WTC11 (cell line): ENCODE results near the gene NEO1. TPM values are rescaled to one million over a fixed set of nuclear protein-coding genes. Genes with fewer than 3 reads are reported as not detected.

Source experiments
- ATAC-seq: fragments of 200-7000 bp; cut with Tn5 transposase; 2 replicates; pipeline ENCODE4 v1.10.0; 2021; ENCODE audit warnings: mild to moderate bottlenecking, moderate library complexity
- CTCF ChIA-PET: fragments of 300-600 bp; sonication (Branson Sonifier 250); formaldehyde crosslinking; loops from one replicate; lab custom pipeline; 2021; ENCODE audit warnings: antibody characterized with exemption; lab: Charles Lee
- POLR2A ChIA-PET: fragments of 350-600 bp; sonication (Branson Sonifier 250); formaldehyde crosslinking; loops from one replicate; lab custom pipeline; 2021; ENCODE audit warnings: antibody characterized with exemption; lab: Charles Lee
- DNase-seq: peaks from one replicate; pipeline ENCODE4 v3.0.0; 2021; ENCODE audit warnings: low spot score
- H3K27ac Mint-ChIP-seq: 2 replicates; pipeline ENCODE4 v1.8.0; 2021; ENCODE audit warnings: mixed read lengths
- H3K27me3 Mint-ChIP-seq: 2 replicates; pipeline ENCODE4 v1.8.0; 2021; ENCODE audit warnings: low read depth, mild to moderate bottlenecking, moderate library complexity, mixed read lengths
- H3K36me3 Mint-ChIP-seq: 2 replicates; pipeline ENCODE4 v1.8.0; 2021; ENCODE audit warnings: mixed read lengths
- H3K4me1 Mint-ChIP-seq: 2 replicates; pipeline ENCODE4 v1.8.0; 2022; ENCODE audit warnings: mixed read lengths
- H3K4me3 Mint-ChIP-seq: 2 replicates; pipeline ENCODE4 v1.8.0; 2021; ENCODE audit warnings: mild to moderate bottlenecking, moderate library complexity, mixed read lengths
- H3K9me3 Mint-ChIP-seq: 2 replicates; pipeline ENCODE4 v1.8.0; 2021; ENCODE audit warnings: mixed read lengths
- EMX1 ChIP-seq: fragments of 250-450 bp; sonication (Bioruptor Pico); IDR thresholded peaks from 2 replicates; pipeline ENCODE4 v1.8.0; 2021; ENCODE audit warnings: mild to moderate bottlenecking
- GABPB1 ChIP-seq: sonication (generic); formaldehyde crosslinking; IDR thresholded peaks from 2 replicates; pipeline ENCODE4 v1.8.1; 2023; ENCODE audit warnings: mild to moderate bottlenecking, missing genetic modification reagents
- GTF2I ChIP-seq: fragments of 250-450 bp; sonication (Bioruptor Pico); conservative IDR thresholded peaks from 2 replicates; pipeline ENCODE4 v1.4.0; 2021; ENCODE audit warnings: mild to moderate bottlenecking
- NFE2L1 ChIP-seq: sonication (generic); formaldehyde crosslinking; IDR thresholded peaks from 2 replicates; pipeline ENCODE4 v1.8.1; 2023; ENCODE audit warnings: missing genetic modification reagents
- NFYB ChIP-seq: sonication (generic); formaldehyde crosslinking; conservative IDR thresholded peaks from 2 replicates; pipeline ENCODE4 v1.8.0; 2022; ENCODE audit warnings: low read depth, missing genetic modification reagents
- RORB ChIP-seq: fragments of 250-450 bp; sonication (Bioruptor Pico); IDR thresholded peaks from 2 replicates; pipeline ENCODE4 v1.9.0; 2021; ENCODE audit warnings: mild to moderate bottlenecking
- SMAD3 ChIP-seq: sonication (generic); formaldehyde crosslinking; IDR thresholded peaks from 2 replicates; pipeline ENCODE4 v1.8.0; 2022; ENCODE audit warnings: missing genetic modification reagents, mild to moderate bottlenecking, borderline replicate concordance
- ZNF219 ChIP-seq: sonication (generic); formaldehyde crosslinking; IDR thresholded peaks from 2 replicates; pipeline ENCODE4 v1.8.0; 2023; ENCODE audit warnings: missing genetic modification reagents, mild to moderate bottlenecking, borderline replicate concordance
- ZNF263 ChIP-seq: sonication (generic); formaldehyde crosslinking; IDR thresholded peaks from 2 replicates; pipeline ENCODE4 v1.8.1; 2022; ENCODE audit warnings: low read depth, mild to moderate bottlenecking, moderate library complexity, missing genetic modification reagents
- ZNF317 ChIP-seq: sonication (generic); formaldehyde crosslinking; IDR thresholded peaks from 2 replicates; pipeline ENCODE4 v1.8.1; 2023; ENCODE audit warnings: low read depth, mild to moderate bottlenecking, moderate library complexity, missing genetic modification reagents, borderline replicate concordance
- ZNF416 ChIP-seq: fragments of 250-450 bp; sonication (Bioruptor Pico); IDR thresholded peaks from 2 replicates; pipeline ENCODE4 v1.9.0; 2021; ENCODE audit warnings: mild to moderate bottlenecking, inconsistent platforms
- total RNA-seq: library from RNA; stranded (reverse); gene quantifications from 3 replicates; pipeline ENCODE4 v1.2.3, GENCODE V29; 2021
- TF ChIP-seq, protein P1 (sequence below): sonication (generic); formaldehyde crosslinking; IDR thresholded peaks from 2 replicates; pipeline ENCODE4 v1.8.1; 2022; ENCODE audit warnings: mild to moderate bottlenecking, missing genetic modification reagents, moderate library complexity, borderline replicate concordance
- TF ChIP-seq, protein P2 (sequence below): fragments of 250-450 bp; sonication (Bioruptor Pico); IDR thresholded peaks from 2 replicates; pipeline ENCODE4 v1.9.0; 2021; ENCODE audit warnings: mild to moderate bottlenecking
- TF ChIP-seq, protein P3 (sequence below): fragments of 250-450 bp; sonication (Bioruptor Pico); conservative IDR thresholded peaks from 2 replicates; pipeline ENCODE4 v1.9.0; 2021; ENCODE audit warnings: mild to moderate bottlenecking
- TF ChIP-seq, protein P4 (sequence below): fragments of 250-450 bp; sonication (Bioruptor Pico); IDR thresholded peaks from 2 replicates; pipeline ENCODE4 v1.9.0; 2021; ENCODE audit warnings: moderate library complexity, mild to moderate bottlenecking, inconsistent platforms, borderline replicate concordance

NEO1 gene
- total RNA-seq, 1 experiment from 2014 or later = 37.1 TPM

DNA sequence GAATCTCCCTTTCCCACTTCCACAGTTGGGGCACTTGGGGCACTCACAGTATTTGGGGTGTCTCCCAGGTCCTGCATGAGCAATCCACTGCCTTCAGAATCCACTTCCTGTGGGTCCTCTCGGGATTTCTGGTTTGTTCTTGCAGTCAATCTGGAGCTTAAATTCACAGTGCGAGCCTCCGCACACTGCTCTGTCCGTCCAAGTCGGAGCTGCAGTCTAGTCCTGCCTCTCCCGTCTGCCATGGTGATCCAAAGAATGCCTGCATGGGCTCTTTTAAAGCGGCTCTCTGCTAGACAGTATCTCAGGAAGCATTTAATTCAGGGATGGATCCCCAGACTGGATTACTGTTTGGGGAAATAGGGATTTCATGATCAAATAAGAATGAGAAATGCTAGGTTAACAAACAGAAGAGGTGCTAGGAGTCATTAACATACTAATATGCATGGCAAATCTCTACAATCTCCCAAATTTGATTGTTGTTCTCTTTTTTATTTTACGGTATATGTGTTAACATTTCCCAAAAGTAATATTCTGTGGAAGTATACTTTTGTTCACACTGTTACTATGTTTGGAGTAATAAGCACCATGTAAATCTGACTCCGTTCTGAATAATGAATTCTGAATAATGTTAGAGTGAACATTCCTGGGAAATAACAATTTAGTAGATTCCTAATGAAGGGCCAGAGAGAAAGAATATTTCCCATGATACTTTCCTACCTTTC lies 174.0 kb downstream of the NEO1 start:
- Mint-ChIP-seq H3K36me3 (peaks cover 37% of the 10 kb centered on the region), H3K27me3 (peaks cover 3% of the 10 kb centered on the region; the same call in 1 of the 2 replicates), H3K9me3 (peaks cover 32% of the 10 kb centered on the region), H3K4me1 (peaks cover 33% of the 10 kb centered on the region), H3K27ac (peak overlapping the region; percentile 58; the same call in 1 of the 2 replicates), H3K4me3 (no peak overlapping the region)
- TF ChIP-seq GABPB1 (CRISPR knock-in tag) = no peak
- TF ChIP-seq, protein P1, sequence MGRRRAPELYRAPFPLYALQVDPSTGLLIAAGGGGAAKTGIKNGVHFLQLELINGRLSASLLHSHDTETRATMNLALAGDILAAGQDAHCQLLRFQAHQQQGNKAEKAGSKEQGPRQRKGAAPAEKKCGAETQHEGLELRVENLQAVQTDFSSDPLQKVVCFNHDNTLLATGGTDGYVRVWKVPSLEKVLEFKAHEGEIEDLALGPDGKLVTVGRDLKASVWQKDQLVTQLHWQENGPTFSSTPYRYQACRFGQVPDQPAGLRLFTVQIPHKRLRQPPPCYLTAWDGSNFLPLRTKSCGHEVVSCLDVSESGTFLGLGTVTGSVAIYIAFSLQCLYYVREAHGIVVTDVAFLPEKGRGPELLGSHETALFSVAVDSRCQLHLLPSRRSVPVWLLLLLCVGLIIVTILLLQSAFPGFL (CRISPR knock-in tag) = no peak
- TF ChIP-seq, protein P2, sequence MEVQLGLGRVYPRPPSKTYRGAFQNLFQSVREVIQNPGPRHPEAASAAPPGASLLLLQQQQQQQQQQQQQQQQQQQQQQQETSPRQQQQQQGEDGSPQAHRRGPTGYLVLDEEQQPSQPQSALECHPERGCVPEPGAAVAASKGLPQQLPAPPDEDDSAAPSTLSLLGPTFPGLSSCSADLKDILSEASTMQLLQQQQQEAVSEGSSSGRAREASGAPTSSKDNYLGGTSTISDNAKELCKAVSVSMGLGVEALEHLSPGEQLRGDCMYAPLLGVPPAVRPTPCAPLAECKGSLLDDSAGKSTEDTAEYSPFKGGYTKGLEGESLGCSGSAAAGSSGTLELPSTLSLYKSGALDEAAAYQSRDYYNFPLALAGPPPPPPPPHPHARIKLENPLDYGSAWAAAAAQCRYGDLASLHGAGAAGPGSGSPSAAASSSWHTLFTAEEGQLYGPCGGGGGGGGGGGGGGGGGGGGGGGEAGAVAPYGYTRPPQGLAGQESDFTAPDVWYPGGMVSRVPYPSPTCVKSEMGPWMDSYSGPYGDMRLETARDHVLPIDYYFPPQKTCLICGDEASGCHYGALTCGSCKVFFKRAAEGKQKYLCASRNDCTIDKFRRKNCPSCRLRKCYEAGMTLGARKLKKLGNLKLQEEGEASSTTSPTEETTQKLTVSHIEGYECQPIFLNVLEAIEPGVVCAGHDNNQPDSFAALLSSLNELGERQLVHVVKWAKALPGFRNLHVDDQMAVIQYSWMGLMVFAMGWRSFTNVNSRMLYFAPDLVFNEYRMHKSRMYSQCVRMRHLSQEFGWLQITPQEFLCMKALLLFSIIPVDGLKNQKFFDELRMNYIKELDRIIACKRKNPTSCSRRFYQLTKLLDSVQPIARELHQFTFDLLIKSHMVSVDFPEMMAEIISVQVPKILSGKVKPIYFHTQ (CRISPR knock-in tag) = no peak
- no peak for DNase-seq
- ChIA-PET CTCF (interaction anchor here (1.3 to 2.0 kb wide), 4 partner anchors 15 to 504 kb away, joined by 3 to 8 read pairs (median 5); no protein-coding TSS in a partner anchor), POLR2A (interaction anchor here (0.6 kb wide), 1 partner anchor 14 kb away, joined by 3 read pairs; no protein-coding TSS in a partner anchor)
- ATAC-seq = no peak

DNA sequence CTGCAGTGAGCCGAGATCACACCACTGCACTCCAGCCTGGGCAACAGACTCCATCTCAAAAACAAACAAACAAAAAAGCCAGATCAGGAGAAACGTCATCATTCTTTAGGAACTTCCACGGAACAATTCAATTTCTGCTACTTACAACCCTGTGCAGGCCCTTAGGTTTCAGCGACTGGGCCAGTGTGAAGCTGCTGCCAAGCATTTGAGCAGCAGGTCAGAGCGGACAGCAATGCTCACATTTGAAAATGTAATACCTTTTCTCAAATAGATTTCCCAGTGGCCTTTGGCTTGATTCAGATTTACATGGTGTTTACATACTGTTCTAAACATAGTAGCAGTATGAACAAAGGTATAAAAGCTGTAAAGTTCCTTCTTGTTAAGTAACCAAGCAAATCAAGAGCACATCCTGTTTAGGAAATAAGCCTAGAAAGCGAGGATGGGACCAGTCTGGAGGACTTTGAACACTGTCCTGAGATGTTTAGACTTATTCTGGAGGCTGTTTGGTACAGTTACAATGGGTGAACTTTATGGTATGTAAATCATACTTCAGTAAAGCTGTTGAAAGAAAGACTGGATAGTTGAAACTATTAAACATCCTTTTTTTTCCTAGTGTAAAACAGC lies 175.3 kb downstream of the NEO1 start:
- H3K4me3 Mint-ChIP-seq = no peak overlapping the region
- no peak for ATAC-seq

DNA sequence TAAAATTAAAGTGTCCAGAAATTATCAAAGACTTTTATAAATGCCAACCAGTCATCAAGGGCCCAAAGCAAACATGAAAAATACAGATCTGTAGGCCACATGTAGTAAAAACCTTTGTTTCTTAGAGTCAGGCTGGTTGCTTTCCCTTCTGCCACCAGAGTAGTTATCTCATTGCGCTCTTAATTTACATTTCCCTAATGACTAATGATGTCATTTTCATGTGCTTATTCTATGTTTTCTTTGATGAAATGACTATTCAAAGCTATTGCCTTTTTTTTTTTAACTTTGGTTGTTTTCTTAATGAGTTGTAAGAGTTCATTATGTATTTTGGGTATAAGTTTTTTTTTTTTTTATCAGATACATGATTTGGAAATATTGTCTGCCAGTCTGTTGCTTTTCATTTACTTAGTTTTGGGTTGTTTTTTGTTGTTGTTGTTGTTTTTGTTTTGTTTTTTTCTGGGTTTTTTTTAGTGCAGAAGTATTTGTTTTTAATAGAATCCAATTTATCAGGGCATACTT lies 175.9 kb downstream of the NEO1 start:
- Mint-ChIP-seq H3K4me3 (no peak overlapping the region), H3K27ac (no peak overlapping the region), H3K27me3 (no peaks in the 10 kb centered on the region), H3K9me3 (peaks cover 21% of the 10 kb centered on the region), H3K36me3 (peaks cover 19% of the 10 kb centered on the region), H3K4me1 (peaks cover 46% of the 10 kb centered on the region)
- ChIA-PET POLR2A (no interaction called here), CTCF (interaction anchor here (1.3 to 1.6 kb wide), 2 partner anchors 13 to 38 kb away, joined by 4 to 8 read pairs; no protein-coding TSS in a partner anchor)
- no peak for DNase-seq
- no peak for ATAC-seq
- no peak for TF ChIP-seq ZNF263 (CRISPR knock-in tag)

More for the DNA sequence above, 175.3 kb downstream of the NEO1 start:
- no peak for DNase-seq
- no peak for TF ChIP-seq RORB (CRISPR knock-in tag)
- no peak for TF ChIP-seq NFYB (CRISPR knock-in tag)
- no peak for TF ChIP-seq ZNF317 (CRISPR knock-in tag)
- TF ChIP-seq EMX1 (CRISPR knock-in tag) = no peak
- POLR2A ChIA-PET = no interaction called here
- peaks cover 3% of the 10 kb centered on the region; the same call in 1 of the 2 replicates for H3K27me3 Mint-ChIP-seq
- peaks cover 26% of the 10 kb centered on the region for H3K36me3 Mint-ChIP-seq
- peaks cover 27% of the 10 kb centered on the region for H3K9me3 Mint-ChIP-seq
- H3K4me1 Mint-ChIP-seq = peaks cover 45% of the 10 kb centered on the region
- CTCF ChIA-PET = interaction anchor here (1.3 to 1.6 kb wide), 2 partner anchors 14 to 38 kb away, joined by 4 to 8 read pairs; no protein-coding TSS in a partner anchor
- peak overlapping the region; percentile 38; the same call in 1 of the 2 replicates for H3K27ac Mint-ChIP-seq

DNA sequence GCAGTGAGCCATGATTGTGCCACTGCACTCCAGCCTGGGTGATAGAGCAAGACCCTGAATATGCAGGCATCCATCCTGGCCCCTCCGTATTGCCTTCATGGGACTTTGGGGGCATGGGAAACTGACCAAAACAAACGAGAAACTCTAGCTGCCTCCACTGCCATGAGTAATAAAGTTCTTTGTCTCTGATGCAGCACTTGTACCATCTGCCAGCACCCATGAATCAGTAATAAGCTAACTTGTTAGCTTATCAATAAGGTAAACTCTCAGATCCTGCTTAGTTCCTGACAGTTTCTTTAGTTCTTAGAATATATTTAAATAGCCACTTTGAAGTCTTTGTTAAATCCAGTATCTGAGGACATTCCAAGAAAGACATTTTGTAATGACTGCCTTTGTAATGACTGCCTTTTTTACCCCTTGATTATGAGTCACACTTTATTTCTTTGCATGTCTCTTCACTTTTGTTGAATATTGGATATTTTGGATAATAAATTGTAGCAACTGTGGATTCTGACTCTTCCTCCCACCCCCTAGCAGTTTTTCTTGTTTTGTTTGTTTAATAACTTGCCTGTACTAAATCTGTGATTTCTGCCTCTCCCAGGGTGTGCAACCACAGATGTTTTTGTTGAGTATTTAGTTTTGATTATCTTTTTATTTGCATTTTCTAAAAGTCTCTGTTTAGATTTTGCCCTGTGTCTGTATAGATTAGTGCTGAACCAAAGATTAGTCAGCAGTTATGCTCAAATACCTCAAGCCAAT lies 179.6 kb downstream of the NEO1 start:
- ChIA-PET CTCF (interaction anchor here (0.6 to 2.8 kb wide), 3 partner anchors 9 to 42 kb away, joined by 3 to 18 read pairs (median 6); no protein-coding TSS in a partner anchor), POLR2A (no interaction called here)
- ATAC-seq (no peak), DNase-seq (no peak)
- 0 out of 2 replicates have a peak, but pooled peaks cover 4% of the 10 kb centered on the region for H3K9me3 Mint-ChIP-seq
- peaks cover 3% of the 10 kb centered on the region; the same call in 1 of the 2 replicates for H3K36me3 Mint-ChIP-seq
- H3K27me3 Mint-ChIP-seq = no peaks in the 10 kb centered on the region
- peak overlapping the region; percentile 46 for H3K27ac Mint-ChIP-seq
- H3K4me3 Mint-ChIP-seq = no peak overlapping the region
- peaks cover 26% of the 10 kb centered on the region for H3K4me1 Mint-ChIP-seq
- TF ChIP-seq ZNF416 (no peak), NFYB (CRISPR knock-in tag) (no peak), GTF2I (CRISPR knock-in tag) (no peak), SMAD3 (CRISPR knock-in tag) (no peak), NFE2L1 (CRISPR knock-in tag) (no peak), ZNF219 (CRISPR knock-in tag) (no peak)
- TF ChIP-seq, protein P3, sequence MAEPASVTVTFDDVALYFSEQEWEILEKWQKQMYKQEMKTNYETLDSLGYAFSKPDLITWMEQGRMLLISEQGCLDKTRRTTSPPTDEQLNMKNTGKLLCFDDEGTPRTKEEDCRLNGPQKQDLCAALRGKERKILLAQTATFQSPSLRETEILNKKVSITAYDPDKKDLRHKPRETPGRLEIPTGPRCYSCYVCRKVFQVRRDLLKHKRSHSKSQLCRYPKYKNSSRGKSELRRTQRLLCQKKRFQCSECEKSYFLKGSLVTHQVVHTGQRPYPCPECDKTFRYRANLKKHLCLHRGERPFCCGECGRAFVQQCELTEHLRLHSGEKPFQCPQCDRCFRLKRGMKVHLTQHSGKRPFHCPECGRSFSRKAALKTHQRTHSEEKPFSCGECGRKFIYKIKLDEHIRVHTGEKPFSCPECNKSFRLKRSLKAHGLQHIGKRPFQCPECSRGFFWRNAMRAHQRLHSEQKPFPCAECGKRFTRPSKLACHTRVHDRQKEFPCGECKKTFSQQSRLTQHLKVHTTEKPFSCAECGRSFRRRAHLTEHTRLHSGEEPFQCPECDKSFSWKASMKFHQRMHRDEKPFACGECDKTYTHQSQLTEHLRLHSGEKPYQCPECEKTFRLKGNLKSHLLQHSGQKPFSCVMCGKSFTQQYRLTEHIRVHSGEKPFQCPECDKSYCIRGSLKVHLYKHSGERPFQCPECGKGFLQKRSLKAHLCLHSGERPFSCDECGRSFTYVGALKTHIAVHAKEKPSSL (CRISPR knock-in tag) = no peak
- TF ChIP-seq, protein P4, sequence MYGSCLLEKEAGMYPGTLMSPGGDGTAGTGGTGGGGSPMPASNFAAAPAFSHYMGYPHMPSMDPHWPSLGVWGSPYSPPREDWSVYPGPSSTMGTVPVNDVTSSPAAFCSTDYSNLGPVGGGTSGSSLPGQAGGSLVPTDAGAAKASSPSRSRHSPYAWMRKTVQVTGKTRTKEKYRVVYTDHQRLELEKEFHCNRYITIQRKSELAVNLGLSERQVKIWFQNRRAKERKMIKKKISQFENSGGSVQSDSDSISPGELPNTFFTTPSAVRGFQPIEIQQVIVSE (CRISPR knock-in tag) = no peak
